AG10803 (cell line): ENCODE data around the gene MORN1.

Source experiments
- DNase-seq: peaks from one replicate; pipeline ENCODE4 v3.0.0; 2010; ENCODE audit warnings: low read depth
- H3K4me3 ChIP-seq: 2 replicates; pipeline ENCODE4 v1.5.1; 2011; ENCODE audit warnings: mild to moderate bottlenecking, low read length, control low read depth
- TF ChIP-seq, protein P1 (sequence below): conservative IDR thresholded peaks from 2 replicates; pipeline ENCODE4 v1.5.1; 2011; ENCODE audit warnings: mild to moderate bottlenecking, low read length, control low read depth, inconsistent platforms

MORN1 gene

DNA sequence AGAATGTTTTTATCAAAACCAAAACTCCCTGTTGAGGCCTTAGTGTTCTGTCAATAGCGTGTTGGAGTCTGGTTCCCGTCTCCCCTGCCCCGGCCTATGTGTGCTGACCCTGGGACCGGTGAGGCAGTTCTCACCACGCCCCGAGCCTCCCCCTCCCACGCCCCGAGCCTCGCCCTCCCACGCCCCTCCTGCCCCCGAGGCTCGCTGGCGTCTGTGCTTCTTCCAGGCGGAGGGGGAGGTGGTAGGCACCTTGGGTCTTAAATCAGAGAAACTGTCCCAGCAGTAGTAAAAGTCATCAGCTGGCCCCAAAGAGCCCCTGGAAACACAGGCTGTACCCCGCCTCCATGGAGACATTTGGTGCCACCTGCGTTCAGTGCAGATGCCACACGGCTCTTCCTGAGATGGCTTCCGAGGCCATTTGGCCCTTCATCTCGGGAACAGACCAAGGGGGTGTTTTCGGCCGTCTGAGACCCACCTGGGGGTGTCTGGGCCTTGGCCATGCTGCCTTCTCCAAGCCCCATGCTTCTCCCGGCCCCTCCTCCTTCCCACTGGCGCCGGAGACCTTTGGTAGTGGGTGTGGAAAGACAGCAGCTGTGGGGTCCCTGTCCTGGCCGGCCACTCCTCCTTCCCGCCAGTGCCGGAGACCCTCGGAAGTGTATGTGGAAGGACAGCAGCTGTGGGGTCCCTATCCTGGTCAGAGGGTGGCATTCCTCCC is 118.5 kb downstream of the MORN1 start:
- no peak for DNase-seq
- TF ChIP-seq, protein P1, sequence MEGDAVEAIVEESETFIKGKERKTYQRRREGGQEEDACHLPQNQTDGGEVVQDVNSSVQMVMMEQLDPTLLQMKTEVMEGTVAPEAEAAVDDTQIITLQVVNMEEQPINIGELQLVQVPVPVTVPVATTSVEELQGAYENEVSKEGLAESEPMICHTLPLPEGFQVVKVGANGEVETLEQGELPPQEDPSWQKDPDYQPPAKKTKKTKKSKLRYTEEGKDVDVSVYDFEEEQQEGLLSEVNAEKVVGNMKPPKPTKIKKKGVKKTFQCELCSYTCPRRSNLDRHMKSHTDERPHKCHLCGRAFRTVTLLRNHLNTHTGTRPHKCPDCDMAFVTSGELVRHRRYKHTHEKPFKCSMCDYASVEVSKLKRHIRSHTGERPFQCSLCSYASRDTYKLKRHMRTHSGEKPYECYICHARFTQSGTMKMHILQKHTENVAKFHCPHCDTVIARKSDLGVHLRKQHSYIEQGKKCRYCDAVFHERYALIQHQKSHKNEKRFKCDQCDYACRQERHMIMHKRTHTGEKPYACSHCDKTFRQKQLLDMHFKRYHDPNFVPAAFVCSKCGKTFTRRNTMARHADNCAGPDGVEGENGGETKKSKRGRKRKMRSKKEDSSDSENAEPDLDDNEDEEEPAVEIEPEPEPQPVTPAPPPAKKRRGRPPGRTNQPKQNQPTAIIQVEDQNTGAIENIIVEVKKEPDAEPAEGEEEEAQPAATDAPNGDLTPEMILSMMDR = no peak
- H3K4me3 ChIP-seq = no peak overlapping the region

DNA sequence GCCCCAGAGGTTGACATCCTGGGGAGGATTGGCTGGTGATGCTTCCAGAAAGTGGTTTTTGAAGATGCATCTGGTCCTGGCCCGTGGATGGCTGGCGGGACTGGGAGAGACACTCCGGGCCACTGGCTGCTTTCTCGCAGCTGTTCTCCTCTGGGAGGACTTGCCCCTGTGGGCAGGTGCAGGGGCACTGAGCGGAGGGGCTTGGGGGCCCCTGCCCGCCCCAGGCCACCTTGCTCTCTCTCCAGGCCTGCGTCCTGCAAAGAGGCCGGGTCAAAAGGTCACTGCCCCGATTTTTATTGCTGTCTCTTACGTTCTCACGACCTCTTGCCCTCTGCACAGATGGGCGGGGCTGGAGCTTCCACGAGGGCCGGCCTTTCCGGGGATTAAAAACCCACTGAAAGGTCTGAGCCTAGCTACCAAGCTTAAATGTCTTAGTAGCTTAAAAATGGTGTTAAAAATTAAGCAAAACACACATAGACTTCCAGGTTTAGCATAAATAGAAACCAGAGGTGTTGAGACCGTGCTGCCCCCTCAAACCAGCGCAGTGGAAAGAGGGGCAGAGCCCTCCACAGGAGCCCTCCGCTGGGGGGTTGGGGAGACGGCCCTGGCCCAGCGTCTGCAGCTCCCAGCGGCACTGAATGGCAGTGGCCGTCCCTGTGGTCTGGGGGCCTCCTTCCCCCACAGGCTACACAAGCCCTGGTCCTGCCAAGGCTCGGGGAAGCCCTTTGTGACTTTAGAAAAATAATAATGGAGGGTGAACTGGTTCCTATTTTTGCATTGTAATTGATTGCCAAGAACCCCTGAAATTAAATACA is 119.3 kb downstream of the MORN1 start:
- H3K4me3 ChIP-seq = no peak overlapping the region
- DNase-seq = no peak
- TF ChIP-seq, protein P1 = no peak
